ENCODE results near the gene KCNIP2.

- TF ChIP-seq CTCF (IDR thresholded peaks at IDR 0.05) (no peak), POLR2AphosphoS5 (IDR thresholded peaks at IDR 0.05; ENCODE audit: low read depth, low read length) (no peak)
Observed at GRCh38 chr10:101867931-101868330, 24.3 kb upstream of the KCNIP2 start.

All from Panc1 (cell line).